DMS114 treated with DMSO at 0.1 percent for 48 hours (cell line): Measurements from ENCODE around the gene HLA-DMB.
"Not testable (repeated sequence)": the region's sequence is repeated elsewhere in the genome, so short reads cannot be mapped to it uniquely, and the experiment has no call there.

Experiments used
- DNase-seq: peaks from one replicate; lab custom pipeline; 2025; ENCODE audit not compliant: unreplicated experiment; lab: John Stamatoyannopoulos, UW

The HLA-DMB gene

GRCh38 chr6:32950449-32950848, 9.6 kb upstream of the HLA-DMB start:
- DNase-seq: no peak

GRCh38 chr6:32950010-32950409, 9.2 kb upstream of the HLA-DMB start:
- no peak for DNase-seq

GRCh38 chr6:32949113-32949512, 8.3 kb upstream of the HLA-DMB start:
- DNase-seq: no peak

GRCh38 chr6:32947552-32948465, 7.0 kb upstream of the HLA-DMB start:
- peak; percentile 45 for DNase-seq

- DNase-seq: no peak
Observed at GRCh38 chr6:32946893-32947292, 6.1 kb upstream of the HLA-DMB start.

GRCh38 chr6:32945953-32946352, 5.1 kb upstream of the HLA-DMB start:
- DNase-seq: no peak

GRCh38 chr6:32945108-32945760, 4.4 kb upstream of the HLA-DMB start:
- DNase-seq: no peak

- DNase-seq: no peak
Observed at GRCh38 chr6:32943864-32944649, 3.2 kb upstream of the HLA-DMB start.

GRCh38 chr6:32942555-32943123, 1.8 kb upstream of the HLA-DMB start:
- DNase-seq: not testable (repeated sequence)

GRCh38 chr6:32941214-32941768, 463 bp upstream of the HLA-DMB start:
- DNase-seq: no peak

- DNase-seq: no peak
Observed at GRCh38 chr6:32938494-32938893, 2.3 kb downstream of the HLA-DMB start.

- no peak for DNase-seq
Observed at GRCh38 chr6:32937230-32937633, 3.6 kb downstream of the HLA-DMB start.

GRCh38 chr6:32936239-32937152, 4.3 kb downstream of the HLA-DMB start:
- DNase-seq: no peak

GRCh38 chr6:32935551-32936238, 5.1 kb downstream of the HLA-DMB start:
- no peak for DNase-seq

GRCh38 chr6:32933661-32934085, 7.2 kb downstream of the HLA-DMB start:
- DNase-seq: peak; percentile 74

- DNase-seq: no peak
Observed at GRCh38 chr6:32932132-32932868, 8.5 kb downstream of the HLA-DMB start.

- no peak for DNase-seq
Observed at GRCh38 chr6:32931211-32931610, 9.6 kb downstream of the HLA-DMB start.

- DNase-seq: no peak
Observed at GRCh38 chr6:32922083-32922482, 18.7 kb downstream of the HLA-DMB start.
